22Rv1 (cell line): ENCODE data around the gene OSTF1.

Experiments
- ZFX ChIP-seq: fragments of 450-650 bp; IDR thresholded peaks from 2 replicates; pipeline ENCODE4 v1.6.1; 2017; ENCODE audit warnings: antibody characterized with exemption, borderline replicate concordance
- TF ChIP-seq, protein P1 (sequence below): fragments of 450-650 bp; IDR thresholded peaks from 2 replicates; pipeline ENCODE4 v1.5.1; 2017; ENCODE audit warnings: mild to moderate bottlenecking

- TF ChIP-seq, protein P1, sequence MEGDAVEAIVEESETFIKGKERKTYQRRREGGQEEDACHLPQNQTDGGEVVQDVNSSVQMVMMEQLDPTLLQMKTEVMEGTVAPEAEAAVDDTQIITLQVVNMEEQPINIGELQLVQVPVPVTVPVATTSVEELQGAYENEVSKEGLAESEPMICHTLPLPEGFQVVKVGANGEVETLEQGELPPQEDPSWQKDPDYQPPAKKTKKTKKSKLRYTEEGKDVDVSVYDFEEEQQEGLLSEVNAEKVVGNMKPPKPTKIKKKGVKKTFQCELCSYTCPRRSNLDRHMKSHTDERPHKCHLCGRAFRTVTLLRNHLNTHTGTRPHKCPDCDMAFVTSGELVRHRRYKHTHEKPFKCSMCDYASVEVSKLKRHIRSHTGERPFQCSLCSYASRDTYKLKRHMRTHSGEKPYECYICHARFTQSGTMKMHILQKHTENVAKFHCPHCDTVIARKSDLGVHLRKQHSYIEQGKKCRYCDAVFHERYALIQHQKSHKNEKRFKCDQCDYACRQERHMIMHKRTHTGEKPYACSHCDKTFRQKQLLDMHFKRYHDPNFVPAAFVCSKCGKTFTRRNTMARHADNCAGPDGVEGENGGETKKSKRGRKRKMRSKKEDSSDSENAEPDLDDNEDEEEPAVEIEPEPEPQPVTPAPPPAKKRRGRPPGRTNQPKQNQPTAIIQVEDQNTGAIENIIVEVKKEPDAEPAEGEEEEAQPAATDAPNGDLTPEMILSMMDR = no peak
- TF ChIP-seq ZFX = no peak
These were observed 62.2 kb downstream of the OSTF1 start for GRCh38 chr9:75150512-75150911.
